Activated CD4-positive, alpha-beta T cell treated with anti-CD3 and anti-CD28 coated beads, Interleukin-2, Interleukin-4, amounts not matched to agents 100 ng/mL and 50 ng/mL, durations not matched to agents 16 hours and 8 hours (primary cell): ENCODE results near the gene LRRC3B.

ENCODE experiments used
- DNase-seq: peaks from one replicate; pipeline ENCODE4 v3.0.0-alpha.2; 2020; ENCODE audit warnings: low spot score

LRRC3B gene

DNA sequence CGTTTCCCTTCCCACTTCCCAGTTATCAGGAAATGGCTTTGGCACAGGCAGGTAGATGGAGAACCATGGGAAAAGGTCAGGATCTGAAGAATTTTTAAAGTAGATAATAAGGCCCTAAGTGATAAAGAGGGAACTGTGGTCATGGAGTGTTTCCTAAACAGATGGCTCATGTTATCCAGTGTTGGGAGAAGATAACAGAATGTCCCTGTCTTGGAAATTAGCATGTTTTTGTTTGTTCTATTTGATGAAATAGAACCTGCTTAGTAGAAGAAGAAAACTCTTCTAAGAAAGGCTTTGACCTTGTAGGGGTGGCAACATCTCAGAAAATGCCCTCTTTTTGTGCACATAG, 8.8 kb downstream of the LRRC3B start:
- DNase-seq: no peak

DNA sequence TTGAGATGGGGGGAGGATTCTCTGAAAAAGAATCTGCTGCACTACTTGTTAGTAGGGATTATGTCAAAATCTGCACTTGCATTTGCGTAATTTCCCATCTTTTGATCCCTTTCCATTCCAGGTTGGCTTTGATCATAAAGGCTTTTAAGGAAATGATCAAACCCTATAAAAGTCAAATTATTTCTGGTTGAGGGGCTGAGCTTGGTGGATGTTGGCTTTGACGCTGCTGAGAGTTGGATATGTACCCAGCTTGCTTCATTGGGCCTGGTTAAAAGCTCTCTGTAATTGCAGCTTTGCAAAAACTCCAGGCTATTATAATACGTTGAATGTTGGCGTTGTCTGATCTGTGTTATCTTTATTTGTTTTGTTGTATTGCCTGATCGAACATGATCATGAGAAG, 12.0 kb downstream of the LRRC3B start:
- DNase-seq: no peak

DNA sequence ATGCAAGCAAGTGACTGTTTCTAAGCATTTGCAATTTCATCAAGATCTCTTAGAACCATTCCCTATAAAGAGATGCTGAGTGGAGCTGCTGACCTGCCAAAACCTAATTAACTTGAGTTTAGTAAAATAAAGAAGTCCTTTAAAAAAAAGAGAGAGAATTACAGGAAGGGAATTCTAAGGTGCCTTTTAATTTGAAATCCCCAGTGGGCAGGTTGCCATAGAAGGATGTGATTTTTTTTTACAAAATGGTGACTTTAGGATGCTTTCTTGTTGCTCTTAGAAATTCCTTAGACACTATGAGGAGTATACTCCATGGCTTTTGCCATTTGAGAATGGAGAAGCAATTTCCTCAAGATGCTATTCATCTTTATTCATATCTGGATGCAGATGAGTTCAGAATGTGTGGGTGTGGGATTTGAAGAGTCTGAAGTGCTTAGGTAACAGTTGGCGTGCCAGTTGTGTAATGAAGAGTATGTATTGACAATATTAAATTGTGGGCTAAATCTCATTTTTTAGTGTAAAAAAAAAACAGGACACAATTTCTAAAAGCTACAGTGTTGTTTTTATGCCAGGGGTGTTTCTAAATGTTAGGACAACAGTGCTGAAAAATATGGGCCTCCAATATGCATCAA, 13.6 kb downstream of the LRRC3B start:
- no peak for DNase-seq

DNA sequence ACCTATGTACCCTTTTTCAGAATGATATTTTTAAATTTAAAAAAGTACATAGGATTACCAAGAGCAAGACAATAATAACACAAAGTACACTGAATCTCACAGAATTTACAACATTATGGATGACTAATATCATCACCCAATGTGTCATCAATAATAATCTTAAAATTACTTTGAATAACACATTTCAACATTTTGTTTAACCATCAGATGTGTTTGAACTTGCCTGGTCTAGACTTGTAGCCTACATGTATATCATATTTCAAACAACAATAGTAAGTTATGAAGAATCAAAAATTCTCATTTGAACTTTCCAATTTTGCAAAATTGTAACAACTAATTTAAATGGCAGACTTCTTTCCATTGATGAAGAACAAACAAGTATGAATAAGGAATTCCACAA, 15.1 kb downstream of the LRRC3B start:
- no peak for DNase-seq

DNA sequence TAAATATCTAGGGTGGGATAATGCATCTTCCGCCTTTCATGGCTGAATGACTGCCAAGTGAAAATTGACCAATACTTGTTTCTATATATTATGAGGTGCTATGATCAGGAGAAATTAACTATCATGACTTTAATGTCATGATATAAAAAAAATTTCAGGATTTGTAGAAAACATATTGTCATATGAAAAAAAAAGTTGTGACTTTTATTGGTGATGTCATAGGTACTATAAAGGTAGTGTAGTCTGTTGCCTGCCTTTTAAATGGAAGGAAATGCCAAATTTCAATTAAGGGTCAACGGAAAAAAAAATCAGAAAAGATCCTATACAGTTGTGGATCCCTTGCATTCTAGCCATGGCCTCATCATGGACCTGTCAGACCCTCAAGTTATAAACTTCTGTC, 15.5 kb downstream of the LRRC3B start:
- DNase-seq: no peak

DNA sequence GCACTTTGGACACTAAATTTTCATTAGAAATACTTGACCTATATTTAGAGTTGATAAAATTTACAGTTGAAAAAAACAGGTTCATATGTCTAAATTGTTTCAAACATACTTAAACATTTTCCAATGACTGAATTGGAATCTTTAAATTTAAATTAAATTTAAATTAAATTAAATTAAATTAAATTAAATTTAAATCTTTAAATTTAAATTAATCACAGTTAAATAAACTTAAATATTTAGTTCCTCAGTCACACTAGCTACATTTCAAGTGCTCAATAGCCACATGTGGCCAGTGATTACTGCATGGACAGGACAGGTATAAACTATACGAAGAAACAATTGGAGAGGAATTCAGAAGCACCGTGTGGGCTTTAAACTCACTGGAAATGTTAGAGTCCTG, 16.8 kb downstream of the LRRC3B start:
- DNase-seq: no peak

DNA sequence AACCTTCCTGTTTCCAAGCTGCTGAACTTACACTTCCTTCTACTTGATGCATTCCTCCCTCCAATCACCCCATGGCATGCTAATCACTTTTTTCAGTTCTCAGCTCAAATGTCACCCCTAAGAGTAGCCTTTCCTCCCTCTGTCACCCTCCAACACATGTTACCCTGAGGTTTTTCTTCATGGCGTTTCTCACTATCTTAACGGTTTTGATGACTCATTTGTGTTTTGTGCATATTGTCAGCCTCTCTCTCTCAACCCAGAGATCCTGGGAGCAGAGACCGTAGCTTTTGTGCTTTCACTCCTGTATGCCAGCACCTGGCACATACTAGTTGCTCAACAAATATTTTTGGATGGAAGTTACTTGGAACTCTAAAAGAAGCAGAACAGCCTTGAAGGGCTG, 24.5 kb downstream of the LRRC3B start:
- DNase-seq: no peak

DNA sequence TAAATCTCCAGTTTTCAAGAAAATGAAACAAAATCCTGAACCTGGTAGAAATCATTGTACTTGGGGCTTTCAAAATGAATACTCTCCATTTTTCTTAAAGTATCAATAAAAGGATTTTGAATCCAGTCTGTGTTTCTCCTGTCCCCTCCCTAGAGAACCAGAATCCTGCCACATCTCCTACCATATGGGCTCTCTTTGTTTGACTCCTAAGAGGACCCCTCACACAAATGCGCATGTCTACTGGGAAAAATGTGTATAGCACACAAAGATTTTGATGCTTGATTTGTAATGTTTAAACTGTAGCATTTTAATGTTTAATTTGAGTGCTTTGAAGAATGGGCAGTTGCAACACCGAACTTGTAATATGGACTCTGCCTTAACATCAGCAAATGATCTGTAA, 25.9 kb downstream of the LRRC3B start:
- no peak for DNase-seq

DNA sequence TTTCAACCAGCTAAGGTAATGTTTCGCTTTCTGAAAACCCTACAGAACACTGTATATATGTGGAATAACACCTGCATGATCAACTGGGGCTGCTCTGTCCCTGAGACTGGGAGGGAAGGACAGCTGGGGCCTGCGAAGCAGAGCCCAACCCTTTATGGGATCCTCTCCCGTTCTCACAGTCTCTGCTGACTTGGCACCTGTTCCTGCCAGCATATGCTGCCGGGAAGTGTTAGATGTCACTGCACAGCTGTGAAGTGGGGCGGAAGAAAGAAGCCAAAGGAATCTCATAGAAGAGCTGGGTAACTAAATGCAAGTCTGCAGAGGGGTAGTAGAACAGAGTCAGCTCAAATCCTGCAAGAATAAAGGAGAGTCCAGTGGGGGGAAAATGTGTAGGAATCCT, 29.6 kb downstream of the LRRC3B start:
- no peak for DNase-seq

DNA sequence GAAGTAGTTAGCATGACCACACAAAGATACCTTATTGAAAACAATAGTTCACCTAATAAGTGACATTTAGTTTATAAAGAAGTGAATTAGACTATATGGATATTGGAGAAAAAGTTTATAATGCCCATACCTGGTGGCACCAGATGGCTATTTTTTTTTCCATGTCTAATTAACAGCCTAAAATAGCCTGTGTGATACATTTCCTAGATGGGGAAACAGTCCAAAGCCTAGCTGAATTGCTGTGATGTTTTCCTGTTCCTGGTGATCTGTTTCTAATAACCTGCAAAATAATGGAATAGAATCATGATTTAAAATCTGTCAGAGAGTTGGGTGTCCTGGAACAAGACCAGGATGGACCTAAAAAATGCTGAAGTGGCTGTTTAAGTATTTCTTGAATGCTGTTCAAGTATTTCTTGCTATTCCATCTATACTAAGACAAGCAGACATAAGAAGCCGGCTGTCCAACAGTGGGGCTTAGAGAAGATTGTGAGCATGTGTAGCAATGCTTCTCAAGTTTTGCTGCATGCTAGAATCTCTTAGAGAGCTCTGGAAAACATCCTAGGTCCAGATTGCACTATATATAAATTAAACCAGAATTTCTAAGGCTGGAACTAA, 31.3 kb downstream of the LRRC3B start:
- no peak for DNase-seq

DNA sequence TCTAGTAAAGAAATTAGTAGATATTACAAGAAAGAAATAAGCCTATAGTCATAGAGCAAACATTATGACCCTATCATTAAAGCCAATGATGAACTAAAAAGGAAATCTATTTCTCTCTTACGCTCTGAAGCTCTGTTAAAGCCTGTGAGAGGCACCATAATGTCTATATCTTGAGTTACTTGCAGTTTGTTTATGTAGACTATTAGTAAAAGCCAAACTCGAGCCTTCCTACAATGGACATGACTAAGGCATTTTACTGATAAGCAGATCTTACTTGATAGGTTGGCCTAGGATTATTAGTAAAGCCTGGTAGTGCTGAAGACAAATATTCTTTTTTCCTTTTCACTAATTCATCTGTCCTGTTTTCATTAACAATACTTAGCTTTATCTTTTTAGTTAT, 32.7 kb downstream of the LRRC3B start:
- no peak for DNase-seq

DNA sequence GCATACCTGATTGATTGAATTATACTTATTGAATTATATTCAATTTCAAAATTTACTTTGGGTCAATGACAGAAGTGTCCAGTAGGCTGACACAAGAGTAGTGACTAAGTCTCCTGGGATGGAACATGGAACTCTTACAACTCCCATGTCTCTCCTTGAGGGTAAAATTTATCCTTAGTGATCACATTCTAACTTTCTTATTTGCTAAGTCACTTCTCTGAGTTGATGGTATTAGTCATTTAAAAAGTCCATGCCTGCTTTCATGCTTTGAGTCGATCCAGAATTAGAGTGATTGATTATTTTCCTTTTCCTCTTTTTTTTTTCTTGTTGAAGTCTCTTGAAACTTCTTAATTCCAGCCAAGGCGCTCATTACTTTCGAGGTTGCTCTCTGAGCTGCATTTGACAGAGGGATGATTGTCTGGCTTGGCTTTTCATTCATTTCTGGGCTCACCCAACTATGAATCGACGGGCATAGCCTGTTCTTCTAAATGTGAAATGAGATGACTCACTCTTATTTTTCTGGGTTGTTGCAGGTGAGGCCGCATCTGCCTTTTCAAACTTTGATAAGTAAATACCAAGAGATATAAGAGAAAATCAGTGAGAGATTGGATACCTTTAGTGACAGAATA, 34.9 kb downstream of the LRRC3B start:
- DNase-seq: no peak

DNA sequence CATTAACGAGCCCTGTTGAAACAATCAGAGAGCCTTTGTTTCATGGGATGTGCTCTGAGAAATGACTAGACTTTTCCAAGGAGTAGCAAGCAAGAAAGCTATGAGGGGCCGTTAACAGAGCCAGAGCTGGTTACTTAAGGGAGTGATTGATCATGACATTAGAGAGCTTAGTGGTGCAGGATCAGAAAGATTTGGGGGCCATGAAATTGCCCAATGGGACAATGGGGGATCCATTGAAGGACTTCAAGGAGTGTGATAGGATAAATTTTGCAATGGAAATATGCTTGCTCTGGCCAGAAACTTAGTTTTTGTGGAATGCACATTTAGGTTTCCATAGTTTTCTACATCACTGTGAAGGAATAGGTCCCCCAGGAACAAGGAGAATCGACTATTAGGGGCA, 45.6 kb downstream of the LRRC3B start:
- no peak for DNase-seq

DNA sequence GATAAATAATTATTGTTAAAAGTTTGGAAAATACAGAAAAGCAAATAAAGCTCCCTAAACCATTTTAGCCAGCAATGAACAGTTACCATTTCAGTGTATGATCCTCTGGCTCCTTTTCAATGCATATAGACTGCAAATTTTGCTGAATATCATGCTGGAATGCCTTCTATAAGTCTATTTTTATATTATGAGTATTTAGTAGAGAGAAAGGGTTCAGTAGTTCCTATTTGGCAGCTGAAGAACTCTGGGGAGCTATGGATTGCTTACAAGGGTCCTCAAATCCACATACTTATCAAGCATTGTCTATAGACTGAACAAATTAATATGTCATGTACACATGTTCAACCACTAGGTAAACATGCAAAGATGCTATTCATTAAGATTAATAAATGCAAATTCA, 46.1 kb downstream of the LRRC3B start:
- DNase-seq: no peak

DNA sequence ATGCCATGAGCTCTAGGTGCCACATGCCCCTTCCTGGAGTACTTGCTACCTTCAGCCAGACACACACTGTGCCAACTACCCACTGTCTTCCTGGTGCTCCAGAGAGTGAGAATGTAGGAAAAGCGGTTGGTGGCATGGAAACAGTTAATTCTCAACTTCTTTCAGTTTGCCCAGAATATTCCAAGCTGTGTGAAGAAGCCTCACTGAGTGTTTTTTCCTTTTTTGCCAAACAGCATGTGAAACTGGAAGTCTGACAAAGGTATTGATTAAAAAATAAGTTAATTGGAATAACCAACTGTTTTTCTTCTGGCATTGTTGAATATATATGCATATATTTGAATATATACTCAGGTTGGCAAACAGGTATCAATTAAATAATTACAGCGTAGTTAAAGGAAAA, 52.8 kb downstream of the LRRC3B start:
- no peak for DNase-seq

DNA sequence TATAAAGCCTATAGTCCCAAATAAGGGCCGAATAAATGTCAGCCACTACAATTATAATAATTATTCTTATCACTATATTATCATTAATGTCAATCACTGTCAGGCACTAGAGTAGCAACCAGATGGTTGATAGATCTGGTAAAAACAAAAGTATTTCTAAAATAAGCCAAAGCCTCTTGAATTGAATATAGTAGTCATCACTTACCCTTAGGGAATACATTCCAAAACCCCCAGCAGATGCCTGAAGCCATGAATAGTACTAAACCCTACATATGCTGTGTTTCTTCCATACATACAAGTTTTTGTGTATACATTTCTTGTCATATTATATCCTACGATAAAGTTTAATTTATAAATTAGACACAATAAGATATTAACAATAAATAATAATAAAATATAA, 59.1 kb downstream of the LRRC3B start:
- DNase-seq: no peak

DNA sequence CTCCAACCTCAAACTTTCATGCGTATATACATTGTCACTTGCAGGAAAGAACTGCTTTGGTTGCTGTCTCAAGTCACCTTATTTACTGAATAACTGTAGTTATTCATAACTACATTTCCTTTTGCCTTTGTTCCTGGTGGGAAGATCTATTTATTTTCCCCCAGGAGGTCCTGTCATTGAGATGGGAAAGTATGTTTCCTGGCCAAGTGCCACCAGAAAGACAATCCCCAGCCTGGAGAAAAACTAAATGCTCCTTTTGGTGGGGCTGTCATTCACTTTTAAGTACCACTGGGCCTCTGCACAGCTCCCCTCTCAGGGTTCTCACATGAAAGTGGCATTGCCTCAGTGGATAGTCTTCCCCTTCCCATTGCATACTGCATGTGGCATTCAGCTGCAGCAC, 59.8 kb downstream of the LRRC3B start:
- no peak for DNase-seq

DNA sequence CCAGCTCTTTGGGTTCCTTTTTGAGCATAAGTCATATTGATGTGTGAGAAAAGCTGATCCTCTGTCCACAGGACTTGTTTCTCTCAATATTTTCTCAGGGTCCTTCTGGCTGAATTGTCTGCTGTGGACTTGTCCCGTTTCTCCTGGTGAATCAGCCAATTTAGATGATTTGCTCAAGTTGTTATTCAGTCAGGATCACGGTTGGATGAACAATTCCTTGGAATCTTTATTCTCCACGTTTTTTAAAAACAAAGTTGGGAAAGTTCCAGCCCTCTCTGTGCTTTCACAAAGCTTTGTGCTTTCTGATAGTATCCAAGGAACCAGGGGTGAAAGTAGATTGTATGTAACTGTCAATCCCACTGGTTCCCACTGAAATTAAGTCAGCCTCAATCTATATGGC, 61.3 kb downstream of the LRRC3B start:
- DNase-seq: no peak

DNA sequence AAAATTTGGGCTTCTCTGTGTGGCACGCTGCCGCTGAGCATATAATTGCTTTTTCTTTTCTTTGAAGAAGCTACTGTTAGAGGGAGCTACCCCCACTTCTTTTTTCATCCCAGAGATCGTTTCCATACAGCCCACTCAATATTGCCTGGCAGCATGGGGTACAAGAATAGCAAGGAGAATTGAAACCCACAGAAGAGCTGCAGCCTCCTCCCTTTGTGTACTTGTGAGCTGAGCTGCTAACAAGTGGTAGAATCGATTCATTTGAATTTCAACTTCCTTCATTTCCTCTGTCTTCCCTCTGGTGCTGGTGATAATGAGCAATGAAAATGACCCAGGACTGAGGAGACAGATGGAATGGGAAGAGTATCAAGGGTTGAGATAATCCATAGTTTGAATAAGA, 64.9 kb downstream of the LRRC3B start:
- no peak for DNase-seq

DNA sequence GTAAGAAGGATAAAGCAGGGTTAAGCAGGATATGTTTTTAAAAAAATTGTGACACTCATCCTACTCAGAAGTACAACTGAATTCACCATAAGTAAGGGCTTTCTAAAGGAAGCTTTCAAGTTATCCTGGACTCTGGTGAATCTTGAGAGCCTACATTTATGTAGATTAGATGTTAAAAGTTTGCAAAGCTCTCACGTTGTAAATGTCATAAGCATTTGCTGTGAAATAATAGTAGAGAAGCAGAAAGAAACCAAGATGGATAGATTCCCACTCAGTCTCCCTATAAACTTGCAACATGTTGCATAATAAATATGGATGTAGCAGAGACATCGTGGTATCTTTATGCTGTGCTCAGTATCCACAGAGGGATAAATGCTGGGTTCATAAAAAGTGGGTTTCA, 77.0 kb downstream of the LRRC3B start:
- DNase-seq: no peak

DNA sequence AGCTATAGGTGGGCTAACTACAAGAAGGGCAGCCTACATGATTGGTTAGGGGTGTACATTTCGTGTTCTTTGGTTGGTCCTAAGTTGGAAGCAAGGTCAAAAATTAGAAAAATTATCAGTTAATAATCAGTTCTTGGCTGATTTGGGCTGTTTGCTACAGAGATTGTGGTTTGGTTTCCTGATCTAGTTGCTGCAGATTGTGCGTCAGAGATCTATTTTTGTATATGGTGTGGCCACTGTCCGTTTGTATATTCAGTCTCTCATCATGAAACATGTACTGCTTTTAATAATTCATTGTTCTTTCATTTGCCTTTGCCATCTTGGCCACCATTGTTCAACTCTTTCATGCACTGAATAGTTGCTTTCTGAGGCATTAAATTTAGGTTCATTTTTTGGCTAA, 80.9 kb downstream of the LRRC3B start:
- DNase-seq: no peak

DNA sequence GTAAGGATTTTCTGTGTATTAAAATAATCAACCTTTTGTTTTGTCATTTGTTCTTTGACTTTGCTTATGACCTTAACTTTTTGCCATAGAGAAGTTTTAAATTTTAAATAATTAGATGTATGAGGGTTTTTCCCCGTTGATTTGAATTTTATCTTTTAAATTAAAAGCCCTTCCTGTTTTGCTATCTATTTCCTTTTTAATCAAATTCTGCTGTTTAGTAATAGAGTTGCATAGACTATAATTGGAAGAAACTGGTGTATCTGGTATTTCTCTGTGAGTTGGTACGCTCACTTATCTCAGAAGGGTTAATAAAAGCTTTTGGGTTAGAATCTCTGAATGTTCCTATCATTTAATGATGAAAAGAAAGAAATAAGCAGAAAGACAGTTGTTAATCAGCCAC, 82.2 kb downstream of the LRRC3B start:
- no peak for DNase-seq

DNA sequence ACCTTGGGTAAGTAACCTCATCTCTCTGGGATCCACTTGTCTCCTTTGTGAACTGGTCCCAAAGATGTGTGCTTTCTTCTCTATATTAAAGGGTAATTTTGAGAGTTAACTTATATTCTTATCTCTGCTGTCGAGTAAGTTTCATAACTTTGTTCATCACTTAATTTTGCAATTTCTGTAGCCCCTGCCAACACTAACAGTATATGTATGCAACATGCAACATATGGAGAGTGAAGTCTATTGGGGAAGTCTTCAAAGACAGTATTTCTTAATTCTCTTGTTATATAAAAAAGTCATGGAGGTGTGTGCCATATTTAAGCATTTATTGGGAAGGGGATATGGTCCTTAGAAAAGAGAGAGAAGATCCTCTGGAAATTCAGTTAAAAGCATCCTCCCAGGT, 85.9 kb downstream of the LRRC3B start:
- DNase-seq: no peak
